Measurements from ENCODE around the gene SLC22A17.

Gene SLC22A17

GRCh38 chr14:23381871-23382270 is 29.2 kb upstream of the SLC22A17 start:
- no peak for DNase-seq (ENCODE audit: low read depth)

- DNase-seq (ENCODE audit: low read depth), result no peak
Measured at GRCh38 chr14:23380976-23381375, 28.3 kb upstream of the SLC22A17 start.

GRCh38 chr14:23380197-23380914 is 27.7 kb upstream of the SLC22A17 start:
- DNase-seq (ENCODE audit: low read depth), result no peak

- DNase-seq (ENCODE audit: low read depth), result peak; percentile 59
Measured at GRCh38 chr14:23379366-23380196, 26.9 kb upstream of the SLC22A17 start.

GRCh38 chr14:23378612-23379220 is 26.0 kb upstream of the SLC22A17 start:
- DNase-seq (ENCODE audit: low read depth), result no peak

- no peak for DNase-seq (ENCODE audit: low read depth)
Measured at GRCh38 chr14:23377573-23378563, 25.2 kb upstream of the SLC22A17 start.

- no peak for DNase-seq (ENCODE audit: low read depth)
Measured at GRCh38 chr14:23377198-23377550, 24.5 kb upstream of the SLC22A17 start.

- DNase-seq (ENCODE audit: low read depth), result no peak
Measured at GRCh38 chr14:23376482-23377197, 24.0 kb upstream of the SLC22A17 start, which contains the start of gene CMTM5. Gene CMTM5 (plus strand): TSS chr14:23377046. CDS start chr14:23377252, 206 bp downstream.

GRCh38 chr14:23375527-23376251 is 23.0 kb upstream of the SLC22A17 start:
- no peak for DNase-seq (ENCODE audit: low read depth)

- no peak for DNase-seq (ENCODE audit: low read depth)
Measured at GRCh38 chr14:23373041-23373440, 20.4 kb upstream of the SLC22A17 start.

GRCh38 chr14:23372509-23372908 is 19.8 kb upstream of the SLC22A17 start, which contains the start of gene IL25:
Gene IL25 (plus strand): TSS chr14:23372809.
- DNase-seq (ENCODE audit: low read depth), result no peak

- DNase-seq (ENCODE audit: low read depth), result no peak
Measured at GRCh38 chr14:23371865-23372264, 19.2 kb upstream of the SLC22A17 start.

- DNase-seq (ENCODE audit: low read depth), result no peak
Measured at GRCh38 chr14:23370221-23370620, 17.5 kb upstream of the SLC22A17 start.

GRCh38 chr14:23366426-23366921 is 13.8 kb upstream of the SLC22A17 start:
- no peak for DNase-seq (ENCODE audit: low read depth)

GRCh38 chr14:23365732-23366425 is 13.2 kb upstream of the SLC22A17 start:
- no peak for DNase-seq (ENCODE audit: low read depth)

- DNase-seq (ENCODE audit: low read depth), result no peak
Measured at GRCh38 chr14:23365036-23365731, 12.5 kb upstream of the SLC22A17 start, which contains the start of gene EFS. Gene EFS (minus strand): TSS chr14:23365172. CDS start chr14:23365025, 147 bp downstream.

GRCh38 chr14:23364164-23365035 is 11.7 kb upstream of the SLC22A17 start:
- DNase-seq (ENCODE audit: low read depth), result no peak

GRCh38 chr14:23362200-23362599 is 9.5 kb upstream of the SLC22A17 start:
- no peak for DNase-seq (ENCODE audit: low read depth)

All from T follicular helper cell (primary cell).